Measurements from ENCODE around the gene MTUS2.

MTUS2 gene

DNA sequence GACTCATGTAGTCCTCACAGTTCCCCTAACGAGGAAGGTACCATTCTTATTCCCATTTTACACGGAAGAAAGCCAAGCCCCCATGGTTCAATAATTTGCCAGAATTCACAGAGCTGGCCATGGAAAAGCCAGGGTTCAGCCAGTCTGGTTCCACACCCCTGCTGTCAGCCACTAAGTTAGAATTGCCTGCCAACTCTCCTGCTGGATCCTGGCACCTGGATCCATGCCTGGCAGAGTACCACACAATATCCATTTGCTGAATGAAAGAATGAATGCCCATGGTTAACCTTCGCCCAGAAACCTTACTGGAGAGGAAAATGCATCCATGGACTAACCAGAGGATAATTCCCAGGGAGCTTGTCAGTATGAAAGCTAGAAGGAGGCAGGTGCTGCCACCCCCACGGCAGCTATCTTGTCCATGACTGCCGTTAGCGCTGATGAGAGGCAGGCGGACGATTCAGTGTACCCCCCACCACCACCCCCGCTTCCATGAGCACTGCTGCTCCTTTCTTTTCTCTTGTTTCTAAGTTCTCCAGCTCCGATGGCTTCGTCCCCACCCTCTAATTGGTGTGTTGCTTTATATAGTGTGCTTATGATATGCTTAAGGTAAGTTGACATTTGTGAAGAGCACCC is 660.9 kb downstream of the MTUS2 start:
- no peaks in the 10 kb centered on the region for H3K9me3 ChIP-seq (ENCODE audit: insufficient read depth, low read length)
- H3K36me3 ChIP-seq (ENCODE audit: insufficient read depth, insufficient read length, low read length): no peaks in the 10 kb centered on the region
- peaks cover 3% of the 10 kb centered on the region for H3K4me1 ChIP-seq (ENCODE audit: insufficient read depth, insufficient read length)
- DNase-seq (ENCODE audit: low read depth, low spot score): no peak
- no peaks in the 10 kb centered on the region for H3K27me3 ChIP-seq (ENCODE audit: insufficient read depth, insufficient read length)
- no peak for TF ChIP-seq SUZ12 (IDR thresholded peaks at IDR 0.05; ENCODE audit: extremely low read depth, insufficient read depth, insufficient read length)
- no peak overlapping the region for H3K9ac ChIP-seq (ENCODE audit: insufficient read length, low read depth)
- H3K4me3 ChIP-seq (ENCODE audit: insufficient read length, low read depth): no peak overlapping the region

DNA sequence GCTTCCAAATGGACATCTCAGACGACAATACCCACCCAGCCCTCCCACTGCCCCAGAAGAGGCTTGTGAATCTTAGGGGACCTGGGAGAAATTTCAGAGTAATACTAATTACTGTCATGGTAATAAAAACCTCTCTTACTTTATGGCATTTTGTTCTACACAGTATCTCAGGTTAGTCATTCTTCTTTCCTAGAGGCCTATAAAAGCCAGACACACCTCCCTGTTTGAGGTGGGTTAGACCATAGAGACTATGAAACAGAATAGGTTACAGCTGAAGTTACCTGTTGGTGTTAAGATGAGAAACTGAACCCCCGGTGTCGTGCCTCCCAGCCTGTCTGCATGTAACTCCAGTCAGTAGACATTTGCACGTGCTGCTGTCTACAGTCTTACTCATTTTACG is 661.5 kb downstream of the MTUS2 start:
- Histone ChIP-seq H3K4me3 (ENCODE audit: insufficient read length, low read depth) (no peak overlapping the region), H3K36me3 (ENCODE audit: insufficient read depth, insufficient read length, low read length) (no peaks in the 10 kb centered on the region), H3K27me3 (ENCODE audit: insufficient read depth, insufficient read length) (no peaks in the 10 kb centered on the region), H3K4me1 (ENCODE audit: insufficient read depth, insufficient read length) (peaks cover 3% of the 10 kb centered on the region), H3K9ac (ENCODE audit: insufficient read length, low read depth) (no peak overlapping the region), H3K9me3 (ENCODE audit: insufficient read depth, low read length) (no peaks in the 10 kb centered on the region)
- TF ChIP-seq YY1 (IDR thresholded peaks at IDR 0.05; ENCODE audit: insufficient read depth, insufficient read length) (no peak), ZNF274 (IDR thresholded peaks at IDR 0.05; ENCODE audit: low read depth, low read length) (no peak), SUZ12 (IDR thresholded peaks at IDR 0.05; ENCODE audit: extremely low read depth, insufficient read depth, insufficient read length) (no peak)
- no peak for DNase-seq (ENCODE audit: low read depth, low spot score)

GRCh38 chr13:29482504-29482903 is 662.4 kb downstream of the MTUS2 start:
- Histone ChIP-seq H3K9me3 (ENCODE audit: insufficient read depth, low read length) (no peaks in the 10 kb centered on the region), H3K36me3 (ENCODE audit: insufficient read depth, insufficient read length, low read length) (no peaks in the 10 kb centered on the region), H3K4me3 (ENCODE audit: insufficient read length, low read depth) (no peak overlapping the region), H3K4me1 (ENCODE audit: insufficient read depth, insufficient read length) (peaks cover 6% of the 10 kb centered on the region), H3K9ac (ENCODE audit: insufficient read length, low read depth) (no peak overlapping the region), H3K27me3 (ENCODE audit: insufficient read depth, insufficient read length) (no peaks in the 10 kb centered on the region)
- DNase-seq (ENCODE audit: low read depth, low spot score): no peak
- TF ChIP-seq SUZ12 (IDR thresholded peaks at IDR 0.05; ENCODE audit: extremely low read depth, insufficient read depth, insufficient read length): no peak
- no peak for TF ChIP-seq YY1 (IDR thresholded peaks at IDR 0.05; ENCODE audit: insufficient read depth, insufficient read length)
- no peak for TF ChIP-seq ZNF274 (IDR thresholded peaks at IDR 0.05; ENCODE audit: low read depth, low read length)

- Histone ChIP-seq H3K9me3 (ENCODE audit: insufficient read depth, low read length) (no peaks in the 10 kb centered on the region), H3K4me1 (ENCODE audit: insufficient read depth, insufficient read length) (peaks cover 6% of the 10 kb centered on the region), H3K36me3 (ENCODE audit: insufficient read depth, insufficient read length, low read length) (no peaks in the 10 kb centered on the region), H3K9ac (ENCODE audit: insufficient read length, low read depth) (no peak overlapping the region), H3K4me3 (ENCODE audit: insufficient read length, low read depth) (no peak overlapping the region), H3K27me3 (ENCODE audit: insufficient read depth, insufficient read length) (no peaks in the 10 kb centered on the region)
- TF ChIP-seq YY1 (IDR thresholded peaks at IDR 0.05; ENCODE audit: insufficient read depth, insufficient read length) (no peak), ZNF274 (IDR thresholded peaks at IDR 0.05; ENCODE audit: low read depth, low read length) (no peak), SUZ12 (IDR thresholded peaks at IDR 0.05; ENCODE audit: extremely low read depth, insufficient read depth, insufficient read length) (no peak)
- DNase-seq (ENCODE audit: low read depth, low spot score): no peak
Observed at GRCh38 chr13:29483211-29483610, 663.1 kb downstream of the MTUS2 start.

DNA sequence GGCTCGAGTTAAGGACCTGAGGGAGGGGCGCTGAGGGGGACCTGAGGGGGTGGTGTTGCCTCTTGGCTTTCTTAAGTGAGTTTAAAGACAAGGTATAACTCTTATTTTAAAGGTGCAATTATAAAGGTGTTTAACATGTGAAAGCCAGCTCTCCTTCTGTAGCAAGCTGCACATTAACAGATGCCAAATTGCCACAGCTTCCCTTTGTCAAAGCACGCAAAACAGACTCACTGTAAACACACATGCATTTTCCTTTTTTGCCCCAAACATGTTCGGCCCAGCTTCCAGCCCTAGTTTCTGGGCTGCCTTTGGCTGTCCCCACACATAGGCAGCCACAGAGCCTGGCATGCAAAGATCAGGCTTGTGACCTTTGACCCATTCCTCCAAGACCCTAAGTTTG is 663.5 kb downstream of the MTUS2 start:
- peaks cover 6% of the 10 kb centered on the region for H3K4me1 ChIP-seq (ENCODE audit: insufficient read depth, insufficient read length)
- H3K36me3 ChIP-seq (ENCODE audit: insufficient read depth, insufficient read length, low read length): no peaks in the 10 kb centered on the region
- TF ChIP-seq ZNF274 (IDR thresholded peaks at IDR 0.05; ENCODE audit: low read depth, low read length) (no peak), SUZ12 (IDR thresholded peaks at IDR 0.05; ENCODE audit: extremely low read depth, insufficient read depth, insufficient read length) (no peak), YY1 (IDR thresholded peaks at IDR 0.05; ENCODE audit: insufficient read depth, insufficient read length) (no peak)
- H3K4me3 ChIP-seq (ENCODE audit: insufficient read length, low read depth): no peak overlapping the region
- H3K27me3 ChIP-seq (ENCODE audit: insufficient read depth, insufficient read length): no peaks in the 10 kb centered on the region
- no peak for DNase-seq (ENCODE audit: low read depth, low spot score)
- H3K9ac ChIP-seq (ENCODE audit: insufficient read length, low read depth): no peak overlapping the region
- no peaks in the 10 kb centered on the region for H3K9me3 ChIP-seq (ENCODE audit: insufficient read depth, low read length)

DNA sequence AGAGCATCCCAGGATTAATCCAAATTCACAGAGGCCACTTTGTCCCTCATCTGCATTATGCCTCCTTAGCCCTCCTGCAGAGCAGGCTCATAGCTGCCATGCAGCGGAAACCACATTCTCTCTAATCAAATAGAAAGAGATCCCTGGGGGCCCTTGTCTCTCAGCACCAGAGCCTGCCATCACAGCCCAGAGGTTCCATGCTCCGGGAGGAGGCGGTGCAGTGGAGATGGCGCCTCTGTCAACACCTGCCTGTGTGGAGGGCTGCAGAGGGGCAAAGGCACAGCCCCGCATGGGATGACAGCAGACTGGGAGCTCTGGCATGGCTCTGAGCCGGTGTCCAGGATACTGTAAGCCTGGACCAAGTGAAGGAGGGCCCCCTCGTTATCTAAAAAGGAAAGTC is 664.1 kb downstream of the MTUS2 start:
- no peak overlapping the region for H3K4me3 ChIP-seq (ENCODE audit: insufficient read length, low read depth)
- no peaks in the 10 kb centered on the region for H3K27me3 ChIP-seq (ENCODE audit: insufficient read depth, insufficient read length)
- H3K4me1 ChIP-seq (ENCODE audit: insufficient read depth, insufficient read length): peaks cover 6% of the 10 kb centered on the region
- no peaks in the 10 kb centered on the region for H3K36me3 ChIP-seq (ENCODE audit: insufficient read depth, insufficient read length, low read length)
- no peak overlapping the region for H3K9ac ChIP-seq (ENCODE audit: insufficient read length, low read depth)
- DNase-seq (ENCODE audit: low read depth, low spot score): no peak
- H3K9me3 ChIP-seq (ENCODE audit: insufficient read depth, low read length): no peaks in the 10 kb centered on the region
- TF ChIP-seq ZNF274 (IDR thresholded peaks at IDR 0.05; ENCODE audit: low read depth, low read length): no peak
- no peak for TF ChIP-seq YY1 (IDR thresholded peaks at IDR 0.05; ENCODE audit: insufficient read depth, insufficient read length)
- TF ChIP-seq SUZ12 (IDR thresholded peaks at IDR 0.05; ENCODE audit: extremely low read depth, insufficient read depth, insufficient read length): no peak

- H3K4me1 ChIP-seq (ENCODE audit: insufficient read depth, insufficient read length): peaks cover 6% of the 10 kb centered on the region
- no peak overlapping the region for H3K9ac ChIP-seq (ENCODE audit: insufficient read length, low read depth)
- no peaks in the 10 kb centered on the region for H3K36me3 ChIP-seq (ENCODE audit: insufficient read depth, insufficient read length, low read length)
- no peak for DNase-seq (ENCODE audit: low read depth, low spot score)
- no peaks in the 10 kb centered on the region for H3K9me3 ChIP-seq (ENCODE audit: insufficient read depth, low read length)
- H3K4me3 ChIP-seq (ENCODE audit: insufficient read length, low read depth): no peak overlapping the region
- H3K27me3 ChIP-seq (ENCODE audit: insufficient read depth, insufficient read length): no peaks in the 10 kb centered on the region
- TF ChIP-seq ZNF274 (IDR thresholded peaks at IDR 0.05; ENCODE audit: low read depth, low read length): no peak
- TF ChIP-seq SUZ12 (IDR thresholded peaks at IDR 0.05; ENCODE audit: extremely low read depth, insufficient read depth, insufficient read length): no peak
- TF ChIP-seq YY1 (IDR thresholded peaks at IDR 0.05; ENCODE audit: insufficient read depth, insufficient read length): no peak
Observed at GRCh38 chr13:29484796-29485195, 664.7 kb downstream of the MTUS2 start.
